ENCODE results near the gene IFNLR1. TPM values are rescaled to one million over a fixed set of nuclear protein-coding genes. Genes with fewer than 3 reads are reported as not detected.

IFNLR1 gene
- total RNA-seq, 1 donor from 2014 or later: 39.2 TPM

- H3K4me1 Mint-ChIP-seq: peaks cover 23% of the 10 kb centered on the region
- ChIA-PET CTCF (interaction anchor here (3.9 kb wide), 1 partner anchor 185 kb away, joined by 49 read pairs; no protein-coding TSS in a partner anchor), POLR2A (interaction anchor here (0.5 to 0.9 kb wide), 2 partner anchors 15 to 18 kb away, joined by 3 read pairs; no protein-coding TSS in a partner anchor)
- no peak overlapping the region for H3K4me3 Mint-ChIP-seq
- no peaks in the 10 kb centered on the region for H3K36me3 Mint-ChIP-seq (ENCODE audit: low read depth)
- H3K27me3 Mint-ChIP-seq: no peaks in the 10 kb centered on the region
- DNase-seq: no peak
- intact Hi-C loops (cut with micrococcal nuclease): no loop called here
- no peak for TF ChIP-seq CTCF (IDR thresholded peaks at IDR 0.05)
- peaks cover 2% of the 10 kb centered on the region for H3K9me3 Mint-ChIP-seq
- ATAC-seq (ENCODE audit: low read depth): no peak
- H3K27ac Mint-ChIP-seq: no peak overlapping the region
Measured at GRCh38 chr1:24206516-24207394, 19.7 kb upstream of the IFNLR1 start.

- ATAC-seq (ENCODE audit: low read depth) (no peak), DNase-seq (no peak)
- POLR2A ChIA-PET: no interaction called here
- H3K4me3 Mint-ChIP-seq: no peak overlapping the region
- CTCF ChIA-PET: interaction anchor here (3.9 kb wide), 1 partner anchor 186 kb away, joined by 49 read pairs; no protein-coding TSS in a partner anchor
- intact Hi-C loops (cut with micrococcal nuclease): no loop called here
- no peak overlapping the region for H3K27ac Mint-ChIP-seq
- H3K9me3 Mint-ChIP-seq: no peaks in the 10 kb centered on the region
- TF ChIP-seq CTCF (IDR thresholded peaks at IDR 0.05): no peak
- H3K4me1 Mint-ChIP-seq: peaks cover 23% of the 10 kb centered on the region
- H3K36me3 Mint-ChIP-seq (ENCODE audit: low read depth): no peaks in the 10 kb centered on the region
- H3K27me3 Mint-ChIP-seq: no peaks in the 10 kb centered on the region
Measured at GRCh38 chr1:24206083-24206464, 19.0 kb upstream of the IFNLR1 start.

- DNase-seq: no peak
- peaks cover 23% of the 10 kb centered on the region for H3K4me1 Mint-ChIP-seq
- intact Hi-C loops (cut with micrococcal nuclease): no loop called here
- ATAC-seq (ENCODE audit: low read depth): no peak
- no peak for TF ChIP-seq CTCF (IDR thresholded peaks at IDR 0.05)
- H3K9me3 Mint-ChIP-seq: no peaks in the 10 kb centered on the region
- ChIA-PET CTCF (interaction anchor here (3.9 kb wide), 1 partner anchor 186 kb away, joined by 49 read pairs; no protein-coding TSS in a partner anchor), POLR2A (no interaction called here)
- no peak overlapping the region for H3K4me3 Mint-ChIP-seq
- H3K27ac Mint-ChIP-seq: no peak overlapping the region
- H3K36me3 Mint-ChIP-seq (ENCODE audit: low read depth): no peaks in the 10 kb centered on the region
- no peaks in the 10 kb centered on the region for H3K27me3 Mint-ChIP-seq
Measured at GRCh38 chr1:24205345-24206082, 18.4 kb upstream of the IFNLR1 start.

GRCh38 chr1:24204116-24204515 lies 17.0 kb upstream of the IFNLR1 start:
- no peak for TF ChIP-seq CTCF (IDR thresholded peaks at IDR 0.05)
- H3K27ac Mint-ChIP-seq: no peak overlapping the region
- no peaks in the 10 kb centered on the region for H3K27me3 Mint-ChIP-seq
- H3K4me1 Mint-ChIP-seq: peaks cover 32% of the 10 kb centered on the region
- ChIA-PET CTCF (interaction anchor here (0.8 to 3.9 kb wide), 4 partner anchors 53 to 431 kb away, joined by 3 to 49 read pairs (median 4); no protein-coding TSS in a partner anchor), POLR2A (interaction anchor here (0.6 to 1.5 kb wide), 7 partner anchors 24 to 383 kb away, joined by 3 to 12 read pairs (median 4); no protein-coding TSS in a partner anchor)
- ATAC-seq (ENCODE audit: low read depth) (no peak), DNase-seq (no peak)
- intact Hi-C loops (cut with micrococcal nuclease): loop anchor here (5.0 kb wide), 2 partner anchors 118 to 628 kb away; no protein-coding TSS in a partner anchor
- H3K36me3 Mint-ChIP-seq (ENCODE audit: low read depth): no peaks in the 10 kb centered on the region
- no peak overlapping the region for H3K4me3 Mint-ChIP-seq
- no peaks in the 10 kb centered on the region for H3K9me3 Mint-ChIP-seq

All from activated B cell treated with CpG ODN at 0.5 μM for 24 hours (primary cell).